H1 (cell line): ENCODE results near the gene POLR3GL. TPM values are rescaled to one million over a fixed set of nuclear protein-coding genes. Genes with fewer than 3 reads are reported as not detected.

Experiments
- BRCA1 ChIP-seq: IDR thresholded peaks from 2 replicates; pipeline ENCODE4 v1.6.1; 2012; ENCODE audit warnings: low read depth, low read length, improper control_type of control experiment
- EGR1 ChIP-seq: IDR thresholded peaks from 2 replicates; pipeline ENCODE4 v1.6.1; 2011; ENCODE audit warnings: low read depth, low read length, borderline replicate concordance
- FOSL1 ChIP-seq: IDR thresholded peaks from 2 replicates; pipeline ENCODE4 v1.6.1; 2011; ENCODE audit warnings: mild to moderate bottlenecking, low read depth, low read length, moderate library complexity; ENCODE audit not compliant: insufficient read depth
- YY1 ChIP-seq: IDR thresholded peaks from 2 replicates; pipeline ENCODE4 v1.6.1; 2011; ENCODE audit warnings: low read depth, mild to moderate bottlenecking, low read length
- polyA plus RNA-seq, 7 experiments: library from polyadenylated mRNA; depleted of rRNA in 3 of 7; stranded (reverse) in 5 of 7; unstranded in 2 of 7; fragments of >200 nt in 5 of 7; fragments of 200-250 nt in 2 of 7; gene quantifications; 1 replicate in 5 of 7; 2 replicates in 1 of 7; 4 replicates in 1 of 7; pipeline versions ENCODE4 v1.2.1 to v1.2.3, GENCODE V29; 2011 to 2013; ENCODE audit warnings: missing spikeins in 2 of 7, mixed read lengths in 2 of 7
- total RNA-seq: library from RNA; stranded (reverse); fragmentation: NEBNext Ultra II Directional; extraction: Animal tissue kit (Norgen Biotek cat#: 25700); gene quantifications from 2 replicates; pipeline ENCODE4 v1.2.1, GENCODE V29; 2021
- TF ChIP-seq, protein P1 (sequence below): IDR thresholded peaks from 2 replicates; pipeline ENCODE4 v1.6.1; 2011; ENCODE audit warnings: low read depth, mild to moderate bottlenecking, low read length; ENCODE audit not compliant: insufficient read depth

The POLR3GL gene
- total and polyA plus RNA-seq, 2 of the 8 experiments (the other 6 are each of a cell fraction or from before 2014, with no cell fraction given), result 3.1 to 3.9 TPM

- TF ChIP-seq, protein P1, sequence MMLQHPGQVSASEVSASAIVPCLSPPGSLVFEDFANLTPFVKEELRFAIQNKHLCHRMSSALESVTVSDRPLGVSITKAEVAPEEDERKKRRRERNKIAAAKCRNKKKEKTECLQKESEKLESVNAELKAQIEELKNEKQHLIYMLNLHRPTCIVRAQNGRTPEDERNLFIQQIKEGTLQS, result no peak
- TF ChIP-seq EGR1 (no peak), YY1 (no peak), BRCA1 (no peak), FOSL1 (no peak)
These were observed 11.6 kb upstream of the POLR3GL start (continued) for GRCh38 chr1:145952903-145953302.
